ENCODE results near the gene MARCHF2. TPM values are rescaled to one million over a fixed set of nuclear protein-coding genes. Genes with fewer than 3 reads are reported as not detected.

Gene MARCHF2
- total RNA-seq, 2 donors from 2014 or later = 81.1 to 87.8 TPM

GRCh38 chr19:8486661-8487136 lies 73.6 kb downstream of the MARCHF2 start:
- ATAC-seq = no peak
- DNase-seq = no peak

DNA sequence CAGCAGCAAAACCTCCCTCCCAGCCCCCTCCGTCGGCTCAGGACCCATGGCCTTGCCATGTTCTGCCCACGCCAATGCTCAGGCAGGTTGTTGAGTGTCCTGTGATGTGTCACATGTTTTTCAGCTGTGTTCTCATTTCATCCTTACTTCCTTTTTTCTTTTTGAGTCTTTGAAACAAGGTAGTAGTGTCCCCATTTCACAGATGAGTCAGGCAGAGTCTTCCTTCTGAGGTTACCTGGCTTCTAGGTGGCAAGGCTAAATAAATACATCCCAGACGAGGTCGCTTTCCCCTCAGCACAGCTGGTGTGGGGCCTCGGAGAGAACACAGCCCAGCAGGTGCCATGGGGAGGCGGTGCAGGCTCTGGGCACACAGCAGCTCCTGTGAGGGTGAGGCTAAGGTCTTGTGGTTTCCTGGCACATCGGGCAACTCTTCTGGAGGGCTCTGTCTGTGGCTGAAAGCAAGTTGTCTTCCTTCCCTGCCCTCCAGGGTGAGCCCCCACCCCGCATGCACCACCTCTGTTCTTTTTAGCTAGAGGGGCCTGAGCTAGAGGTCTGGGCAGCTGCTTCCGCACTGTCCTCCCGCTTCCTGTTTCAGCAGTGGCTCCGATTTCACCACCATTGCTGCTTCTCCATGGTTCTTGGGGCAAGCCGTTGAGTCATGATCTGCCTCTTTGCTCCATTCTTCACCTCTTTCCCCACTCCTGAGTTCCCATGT lies 74.2 kb downstream of the MARCHF2 start:
- peak; percentile 53 for DNase-seq
- intact Hi-C loops (cut with DNase I) = no loop called here
- peak; percentile 23 to 35 for ATAC-seq

More at GRCh38 chr19:8486661-8487136, 73.6 kb downstream of the MARCHF2 start:
- intact Hi-C loops (cut with DNase I) = no loop called here

DNA sequence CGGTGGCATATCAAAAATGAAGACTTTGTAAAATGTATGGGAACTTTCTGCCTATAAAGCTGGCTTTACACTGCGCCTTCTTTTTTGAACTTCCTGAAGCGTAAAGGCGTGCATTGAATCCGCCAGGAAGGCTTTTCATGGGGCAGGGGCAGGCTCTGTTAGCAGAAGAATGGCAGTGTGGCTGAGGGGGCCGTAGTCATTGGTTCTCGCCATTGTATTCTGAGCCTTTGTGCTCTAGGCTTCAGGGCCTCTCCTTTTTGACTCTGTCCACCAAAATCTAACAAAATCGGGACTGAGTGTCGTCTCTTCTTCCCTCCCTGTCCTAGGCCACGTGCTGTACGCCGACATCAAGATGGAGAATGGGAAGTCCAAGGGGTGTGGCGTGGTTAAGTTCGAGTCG lies 75.3 kb downstream of the MARCHF2 start:
- ATAC-seq (no peak), DNase-seq (no peak)
- intact Hi-C loops (cut with DNase I) = no loop called here

Small RNA genes within 50 kb of the gene (microRNA-seq; reads per million reads assigned to microRNA genes)
- 3.6 to 5.4 reads per million in 2 donors for gene MIR4999

Other genes starting within 250 kb of the MARCHF2 start
- 10 to 100 TPM; 13.8 to 17.3 TPM for gene CERS4, start 203.9 kb upstream of the MARCHF2 start, total RNA-seq
- gene CD320, start 104.9 kb upstream of the MARCHF2 start, total RNA-seq = 10 to 100 TPM; 33.6 to 40.8 TPM
- gene NDUFA7, start 91.9 kb upstream of the MARCHF2 start, total RNA-seq = 10 to 100 TPM; 65.3 to 83.8 TPM
- 1,000 to 10,000 TPM; 1,064 to 1,153 TPM for gene RPS28, start 91.8 kb upstream of the MARCHF2 start, total RNA-seq
- 10 to 100 TPM; 19.3 to 19.6 TPM for gene KANK3, start 70.0 kb upstream of the MARCHF2 start, total RNA-seq
- gene ANGPTL4, start 49.1 kb upstream of the MARCHF2 start, total RNA-seq = 10 to 100 TPM; 16.3 to 81.6 TPM
- gene RAB11B, start 22.9 kb upstream of the MARCHF2 start, total RNA-seq = 100 to 1,000 TPM; 133 to 163 TPM
- 100 to 1,000 TPM; 102 to 126 TPM for gene HNRNPM, start 31.7 kb downstream of the MARCHF2 start, total RNA-seq
- gene PRAM1, start 89.3 kb downstream of the MARCHF2 start, total RNA-seq = 1 to 10 TPM; 1.0 to 1.4 TPM
- gene ZNF414, start 100.9 kb downstream of the MARCHF2 start, total RNA-seq = 10 to 100 TPM; 13.6 to 16.6 TPM
- 10 to 100 TPM; 13.2 to 19.5 TPM for gene MYO1F, start 164.1 kb downstream of the MARCHF2 start, total RNA-seq
- gene ADAMTS10, start 197.4 kb downstream of the MARCHF2 start, total RNA-seq = 10 to 100 TPM; 10.8 to 12.4 TPM
- not detected for gene NFILZ, start 217.3 kb downstream of the MARCHF2 start, total RNA-seq

All from left cardiac atrium (tissue), 4 donors.